Endothelial cell of umbilical vein (primary cell): ENCODE results near the gene ZNF160.

Experiments
- CTCF ChIP-seq, 2 donors: IDR thresholded peaks; 1 replicate in 1 of 2; 2 replicates in 1 of 2; pipeline ENCODE4 v1.5.1; 2011; ENCODE audit warnings: low read length in 2 of 2, mild to moderate bottlenecking in 2 of 2, moderate library complexity in 2 of 2, control low read depth in 1 of 2, inconsistent platforms in 1 of 2, low read depth in 1 of 2; ENCODE audit not compliant: insufficient read depth in 1 of 2; ENCODE audit errors: extremely low read depth in 1 of 2
- EZH2 ChIP-seq: IDR thresholded peaks from 2 replicates; pipeline ENCODE4 v1.6.1; 2012; ENCODE audit warnings: borderline replicate concordance, low read depth, mild to moderate bottlenecking, moderate library complexity, low read length, inconsistent platforms; ENCODE audit not compliant: severe bottlenecking
- FOS ChIP-seq: IDR thresholded peaks from 2 replicates; pipeline ENCODE4 v1.6.1; 2011; ENCODE audit warnings: mild to moderate bottlenecking, low read length, moderate library complexity, borderline replicate concordance; ENCODE audit not compliant: insufficient read depth
- GATA2 ChIP-seq: IDR thresholded peaks from 2 replicates; pipeline ENCODE4 v1.7.0; 2011; ENCODE audit warnings: low read depth, mild to moderate bottlenecking, moderate library complexity, mixed read lengths, low read length; ENCODE audit not compliant: insufficient read length, insufficient read depth
- JUN ChIP-seq: IDR thresholded peaks from 2 replicates; pipeline ENCODE4 v1.6.1; 2011; ENCODE audit warnings: borderline replicate concordance, low read depth; ENCODE audit not compliant: insufficient read length, insufficient read depth
- MAX ChIP-seq: IDR thresholded peaks from 2 replicates; pipeline ENCODE4 v1.6.1; 2011; ENCODE audit not compliant: insufficient read depth, insufficient read length
- MYC ChIP-seq: IDR thresholded peaks from one replicate; pipeline ENCODE4 v1.6.1; 2011; ENCODE audit warnings: mild to moderate bottlenecking, low read depth, low read length
- POLR2A ChIP-seq: IDR thresholded peaks from 2 replicates; pipeline ENCODE4 v1.6.1; 2012; ENCODE audit warnings: low read depth, mild to moderate bottlenecking, control low read depth, low read length
- POLR2AphosphoS5 ChIP-seq: IDR thresholded peaks from 2 replicates; pipeline ENCODE4 v1.6.1; 2012; ENCODE audit warnings: low read depth, mild to moderate bottlenecking, control low read depth, low read length, moderate library complexity; ENCODE audit not compliant: insufficient read depth

- no peak for TF ChIP-seq POLR2AphosphoS5
- TF ChIP-seq CTCF (IDR thresholded peaks at IDR 0.05; ENCODE audit: extremely low read depth in 1 of 2, insufficient read depth in 1 of 2, low read depth in 1 of 2, low read length in 2 of 2) = no peak
- TF ChIP-seq MAX = no peak
- TF ChIP-seq EZH2 = no peak
- no peak for TF ChIP-seq MYC
- TF ChIP-seq POLR2A = no peak
- TF ChIP-seq FOS = no peak
- no peak for TF ChIP-seq JUN
- TF ChIP-seq GATA2 = no peak
Observed at GRCh38 chr19:53085496-53085895, 17.7 kb downstream of the ZNF160 start.
